Heart right ventricle (tissue), 16 donors: ENCODE results near the gene F5. TPM values are rescaled to one million over a fixed set of nuclear protein-coding genes. Genes with fewer than 3 reads are reported as not detected.
A peak's percentile ranks its signal among the peaks of the same experiment; 100 is the strongest.

ENCODE experiments used
- ATAC-seq, 8 donors: fragments of 200-7000 bp; cut with Tn5 transposase; one replicate each; pipeline ENCODE4 v1.9.1; 2020; ENCODE audit warnings: mild to moderate bottlenecking in 8 of 8, moderate library complexity in 8 of 8, moderate number of reproducible peaks in 1 of 8
- DNase-seq, 2 donors: peaks; one replicate each; pipeline ENCODE4 v3.0.0-alpha.2; 2020
- H3K27ac ChIP-seq, 10 donors: fragments of 200-600 bp; sonication (generic) in 2 of 10; one replicate each; pipeline versions ENCODE4 v1.5.0 to v1.8.0; 2020 to 2022; ENCODE audit warnings: mild to moderate bottlenecking in 3 of 10
- H3K27me3 ChIP-seq, 7 donors: fragments of 200-600 bp; one replicate each; pipeline ENCODE4 v1.8.0; 2021 to 2022; ENCODE audit warnings: mild to moderate bottlenecking in 2 of 7
- H3K36me3 ChIP-seq, 9 donors: fragments of 200-600 bp; sonication (generic) in 1 of 9; one replicate each; pipeline versions ENCODE4 v1.5.0 to v1.8.0; 2020 to 2022; ENCODE audit warnings: mild to moderate bottlenecking in 2 of 9
- H3K4me1 ChIP-seq, 9 donors: fragments of 200-600 bp; sonication (generic) in 1 of 9; one replicate each; pipeline versions ENCODE4 v1.5.0 to v1.8.0; 2020 to 2022; ENCODE audit warnings: mild to moderate bottlenecking in 4 of 9
- H3K4me3 ChIP-seq, 10 donors: fragments of 200-600 bp; sonication (generic) in 2 of 10; one replicate each; pipeline versions ENCODE4 v1.5.0 to v1.8.0; 2020 to 2022; ENCODE audit warnings: mild to moderate bottlenecking in 7 of 10, moderate library complexity in 2 of 10
- H3K9me3 ChIP-seq, 11 donors: fragments of 200-600 bp in 10 of 11; sonication (generic) in 2 of 11; one replicate each; pipeline versions ENCODE4 v1.5.0 to v1.8.0; 2013 to 2022; ENCODE audit warnings: mild to moderate bottlenecking in 2 of 11, control low read depth in 1 of 11, moderate library complexity in 1 of 11
- CTCF ChIP-seq, 9 donors: fragments of 200-600 bp; sonication (generic) in 2 of 9; IDR thresholded peaks; one replicate each; pipeline versions ENCODE4 v1.5.0 to v1.8.0; 2021 to 2022; ENCODE audit warnings: antibody characterized with exemption in 9 of 9, mild to moderate bottlenecking in 5 of 9, moderate library complexity in 1 of 9
- WGBS, 2 donors: extraction: QIAGEN DNeasy Blood & Tissue Kit; methylation state at CpG; one replicate each; pipeline ENCODE4 v1.1.7; 2013; ENCODE audit warnings: inconsistent platforms in 1 of 2; 5-methylcytosine and 5-hydroxymethylcytosine counted together
- intact Hi-C, 10 donors: fragments of 100-400 bp; cut with DNase I; formaldehyde crosslinking; loops; one replicate each; pipeline versions ENCODE4 v1.11.1 to v1.14.2; 2022
- polyA plus RNA-seq, 2 donors: library from polyadenylated mRNA; stranded (reverse); fragments of 200-250 nt; gene quantifications; one replicate each; pipeline ENCODE4 v1.2.3, GENCODE V29; 2013
- total RNA-seq, 10 donors: library from RNA; stranded (reverse); fragmentation: NEBNext Ultra II Directional in 3 of 10; extraction: Animal tissue kit (Norgen Biotek cat#: 25700) in 3 of 10; gene quantifications; one replicate each; pipeline versions ENCODE4 v1.2.1 to v1.2.4, GENCODE V29; 2021 to 2023
- donor health status: Arrhythmogenic right ventricular cardiomyopathy.
- donor health status: ischemic (EF 13 %, LVEDD 7.1; RV severe dilation, severe dysfunction).
- donor health status: healthy with polysubstance abuse.
- donor health status: DM: no; HTN: yes; CAD: no.
- donor health status: DM: no; HTN: no; CAD: no.
- donor health status: ischemic (EF 25% LVEDD 6.9; RV normal size, moderate dysfunction).
- donor health status: ischemic (EF 25% LVEDD 5.7; RV mildly dilated, moderate dysfunction).
- donor health status: healthy.
- donor health status: DM: yes; HTN: yes; CAD: no.
- donor health status: Ischemic cardiomyopathy.
- donor health status: ischemic (EF 35%, LVEDD 5.7; RV mildly dilated, moderate dysfunction).
- donor health status: nonischemic (EF 11% LVEDD 7.7; RV severe dilation, severe dysfunction).
- donor health status: DM: yes; HTN: yes; CAD: no.
- donor health status: PGD.
- donor health status: ischemic (EF 29% LVEDD 5.4; RV normal size, mild dysfunction).
- donor health status: nonischemic (EF 23%, LVEDD 6.1; RV moderate dilation, normal function).

Gene F5
- total and polyA plus RNA-seq, 12 donors = 0.94 to 40.3 (median 6.9) TPM

GRCh38 chr1:169527001-169527400, 59.3 kb downstream of the F5 start:
- TF ChIP-seq CTCF (IDR thresholded peaks at IDR 0.05) = no peak
- H3K27ac ChIP-seq = no peak overlapping the region
- 69 to 74% methylated on average over 3 of the region's 3 CpGs for WGBS, 2 donors
- H3K4me1 ChIP-seq = peaks cover 0 to 10% (median 0%) of the 10 kb centered on the region in 9 donors
- no peak overlapping the region for H3K4me3 ChIP-seq
- H3K36me3 ChIP-seq = peaks cover 0 to 34% (median 0%) of the 10 kb centered on the region in 9 donors
- intact Hi-C loops = no loop called here
- DNase-seq = no peak
- ATAC-seq = no peak
- no peaks in the 10 kb centered on the region for H3K9me3 ChIP-seq
- H3K27me3 ChIP-seq = peaks cover 0 to 3% (median 0%) of the 10 kb centered on the region in 7 donors

GRCh38 chr1:169526120-169526832, 60.0 kb downstream of the F5 start:
- Histone ChIP-seq H3K27ac (no peak overlapping the region), H3K9me3 (no peaks in the 10 kb centered on the region), H3K4me1 (peaks cover 0 to 10% (median 0%) of the 10 kb centered on the region in 9 donors), H3K27me3 (peaks cover 0 to 3% (median 0%) of the 10 kb centered on the region in 7 donors), H3K36me3 (peaks cover 0 to 34% (median 0%) of the 10 kb centered on the region in 9 donors), H3K4me3 (no peak overlapping the region)
- DNase-seq (no peak), ATAC-seq (no peak)
- TF ChIP-seq CTCF (IDR thresholded peaks at IDR 0.05) = no peak
- intact Hi-C loops = no loop called here
- 91 to 93% methylated on average over 1 of the region's 1 CpG for WGBS, 2 donors

GRCh38 chr1:169525391-169525790, 60.9 kb downstream of the F5 start:
- Histone ChIP-seq H3K27ac (no peak overlapping the region), H3K9me3 (no peaks in the 10 kb centered on the region), H3K27me3 (peaks cover 0 to under 1% (median 0%) of the 10 kb centered on the region in 7 donors), H3K4me1 (peaks cover 0 to 10% (median 0%) of the 10 kb centered on the region in 9 donors), H3K4me3 (no peak overlapping the region), H3K36me3 (peaks cover 0 to 30% (median 0%) of the 10 kb centered on the region in 9 donors)
- intact Hi-C loops = no loop called here
- whole genome bisulfite sequencing, 2 donors = 96 to 100% methylated on average over 1 of the region's 1 CpG
- DNase-seq (no peak), ATAC-seq (peak in 1 of 8 donors; percentile 48)
- TF ChIP-seq CTCF (IDR thresholded peaks at IDR 0.05) = no peak

GRCh38 chr1:169523904-169524303, 62.4 kb downstream of the F5 start:
- DNase-seq = no peak
- Histone ChIP-seq H3K4me1 (peaks cover 0 to 10% (median 0%) of the 10 kb centered on the region in 9 donors), H3K27me3 (no peaks in the 10 kb centered on the region), H3K36me3 (peaks cover 0 to 40% (median 0%) of the 10 kb centered on the region in 9 donors), H3K27ac (no peak overlapping the region), H3K9me3 (no peaks in the 10 kb centered on the region), H3K4me3 (no peak overlapping the region)
- ATAC-seq = no peak
- TF ChIP-seq CTCF (IDR thresholded peaks at IDR 0.05) = no peak
- intact Hi-C loops = no loop called here
